SK-N-SH treated with all-trans-retinoic acid at 6 μM for 48 hours (cell line): ENCODE measurements around the gene ASIC4.

Source experiments
- ATAC-seq: fragments of 200-7000 bp; cut with Tn5 transposase; 3 replicates; pipeline ENCODE4 v1.9.1; 2020; ENCODE audit warnings: mild to moderate bottlenecking, moderate library complexity
- ARNTL ChIP-seq: fragments of 450-650 bp; formaldehyde crosslinking; IDR thresholded peaks from 2 replicates; pipeline ENCODE4 v1.5.0; 2020; ENCODE audit warnings: low read depth, mild to moderate bottlenecking, moderate library complexity, borderline replicate concordance
- CREB5 ChIP-seq: fragments of 250-450 bp; sonication (Bioruptor Pico); IDR thresholded peaks from 2 replicates; pipeline ENCODE4 v1.5.1; 2020; ENCODE audit warnings: low read depth, mild to moderate bottlenecking, moderate library complexity
- CSDC2 ChIP-seq: fragments of 250-450 bp; sonication (Bioruptor Pico); IDR thresholded peaks from 2 replicates; pipeline ENCODE4 v1.5.0; 2020; ENCODE audit warnings: mild to moderate bottlenecking, moderate library complexity
- GLIS3 ChIP-seq: fragments of 250-450 bp; sonication (Bioruptor Pico); IDR thresholded peaks from 2 replicates; pipeline ENCODE4 v1.5.0; 2020; ENCODE audit warnings: mild to moderate bottlenecking, moderate library complexity
- ISL1 ChIP-seq: fragments of 250-450 bp; sonication (Bioruptor Pico); IDR thresholded peaks from 2 replicates; pipeline ENCODE4 v2.1.2; 2022; ENCODE audit warnings: mild to moderate bottlenecking, moderate library complexity
- OSR1 ChIP-seq: fragments of 250-450 bp; sonication (Bioruptor Pico); IDR thresholded peaks from 2 replicates; pipeline ENCODE4 v1.8.0; 2022; ENCODE audit warnings: moderate library complexity, mild to moderate bottlenecking, inconsistent platforms
- PATZ1 ChIP-seq: fragments of 250-450 bp; sonication (Bioruptor Pico); IDR thresholded peaks from 2 replicates; pipeline ENCODE4 v1.8.0; 2020; ENCODE audit warnings: mild to moderate bottlenecking, moderate library complexity, borderline replicate concordance
- SNAI2 ChIP-seq: fragments of 250-450 bp; sonication (Bioruptor Pico); IDR thresholded peaks from 2 replicates; pipeline ENCODE4 v1.5.0; 2020; ENCODE audit warnings: mild to moderate bottlenecking, moderate library complexity
- TCF4 ChIP-seq: fragments of 250-450 bp; sonication (Bioruptor Pico); IDR thresholded peaks from 2 replicates; pipeline ENCODE4 v1.8.0; 2021; ENCODE audit warnings: mild to moderate bottlenecking, moderate library complexity, borderline replicate concordance
- TSHZ2 ChIP-seq: fragments of 250-450 bp; sonication (Bioruptor Pico); IDR thresholded peaks from 2 replicates; pipeline ENCODE4 v1.5.0; 2020; ENCODE audit warnings: mild to moderate bottlenecking, moderate library complexity
- ZFP3 ChIP-seq: fragments of 250-450 bp; sonication (Bioruptor Pico); IDR thresholded peaks from 2 replicates; pipeline ENCODE4 v1.5.0; 2020; ENCODE audit warnings: mild to moderate bottlenecking, moderate library complexity
- ZFP30 ChIP-seq: fragments of 450-650 bp; formaldehyde crosslinking; IDR thresholded peaks from 2 replicates; pipeline ENCODE4 v1.5.0; 2022; ENCODE audit warnings: mild to moderate bottlenecking, moderate library complexity
- ZNF565 ChIP-seq: fragments of 450-650 bp; formaldehyde crosslinking; conservative IDR thresholded peaks from 2 replicates; pipeline ENCODE4 v1.5.0; 2020; ENCODE audit warnings: low read depth, mild to moderate bottlenecking, moderate library complexity
- ZNF70 ChIP-seq: fragments of 450-650 bp; formaldehyde crosslinking; IDR thresholded peaks from 2 replicates; pipeline ENCODE4 v1.5.0; 2020; ENCODE audit warnings: mild to moderate bottlenecking, moderate library complexity
- ZNF8 ChIP-seq: fragments of 450-650 bp; formaldehyde crosslinking; IDR thresholded peaks from 2 replicates; pipeline ENCODE4 v1.5.0; 2020; ENCODE audit warnings: mild to moderate bottlenecking, moderate library complexity
- TF ChIP-seq, protein P1 (sequence below): fragments of 250-450 bp; sonication (Bioruptor Pico); IDR thresholded peaks from 2 replicates; pipeline ENCODE4 v1.5.1; 2021; ENCODE audit warnings: mild to moderate bottlenecking, moderate library complexity
- TF ChIP-seq, protein P2 (sequence below): fragments of 250-450 bp; sonication (Bioruptor Pico); IDR thresholded peaks from 2 replicates; pipeline ENCODE4 v1.8.0; 2021; ENCODE audit warnings: low read depth, mild to moderate bottlenecking, moderate library complexity, borderline replicate concordance

Gene ASIC4

DNA sequence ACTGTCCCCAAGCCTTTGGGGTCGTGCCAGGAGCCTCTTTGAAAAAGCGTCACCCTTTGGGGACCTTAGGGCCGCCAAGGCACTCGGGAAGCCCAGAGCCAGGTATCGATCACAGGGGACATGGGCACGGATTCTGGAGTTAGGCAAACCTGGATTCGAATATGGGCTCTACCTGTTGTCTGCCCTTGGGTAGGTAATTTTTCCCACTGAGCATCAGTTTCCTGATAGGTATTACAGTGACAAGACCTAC lies 38.8 kb downstream of the ASIC4 start (continued):
- TF ChIP-seq, protein P1, sequence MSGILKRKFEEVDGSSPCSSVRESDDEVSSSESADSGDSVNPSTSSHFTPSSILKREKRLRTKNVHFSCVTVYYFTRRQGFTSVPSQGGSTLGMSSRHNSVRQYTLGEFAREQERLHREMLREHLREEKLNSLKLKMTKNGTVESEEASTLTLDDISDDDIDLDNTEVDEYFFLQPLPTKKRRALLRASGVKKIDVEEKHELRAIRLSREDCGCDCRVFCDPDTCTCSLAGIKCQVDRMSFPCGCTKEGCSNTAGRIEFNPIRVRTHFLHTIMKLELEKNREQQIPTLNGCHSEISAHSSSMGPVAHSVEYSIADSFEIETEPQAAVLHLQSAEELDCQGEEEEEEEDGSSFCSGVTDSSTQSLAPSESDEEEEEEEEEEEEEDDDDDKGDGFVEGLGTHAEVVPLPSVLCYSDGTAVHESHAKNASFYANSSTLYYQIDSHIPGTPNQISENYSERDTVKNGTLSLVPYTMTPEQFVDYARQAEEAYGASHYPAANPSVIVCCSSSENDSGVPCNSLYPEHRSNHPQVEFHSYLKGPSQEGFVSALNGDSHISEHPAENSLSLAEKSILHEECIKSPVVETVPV (CRISPR knock-in tag): no peak
- TF ChIP-seq TCF4 (no peak), ZFP30 (CRISPR knock-in tag) (no peak), OSR1 (CRISPR knock-in tag) (no peak), SNAI2 (no peak), TSHZ2 (CRISPR knock-in tag) (no peak)

- ATAC-seq: no peak
- TF ChIP-seq, protein P2, sequence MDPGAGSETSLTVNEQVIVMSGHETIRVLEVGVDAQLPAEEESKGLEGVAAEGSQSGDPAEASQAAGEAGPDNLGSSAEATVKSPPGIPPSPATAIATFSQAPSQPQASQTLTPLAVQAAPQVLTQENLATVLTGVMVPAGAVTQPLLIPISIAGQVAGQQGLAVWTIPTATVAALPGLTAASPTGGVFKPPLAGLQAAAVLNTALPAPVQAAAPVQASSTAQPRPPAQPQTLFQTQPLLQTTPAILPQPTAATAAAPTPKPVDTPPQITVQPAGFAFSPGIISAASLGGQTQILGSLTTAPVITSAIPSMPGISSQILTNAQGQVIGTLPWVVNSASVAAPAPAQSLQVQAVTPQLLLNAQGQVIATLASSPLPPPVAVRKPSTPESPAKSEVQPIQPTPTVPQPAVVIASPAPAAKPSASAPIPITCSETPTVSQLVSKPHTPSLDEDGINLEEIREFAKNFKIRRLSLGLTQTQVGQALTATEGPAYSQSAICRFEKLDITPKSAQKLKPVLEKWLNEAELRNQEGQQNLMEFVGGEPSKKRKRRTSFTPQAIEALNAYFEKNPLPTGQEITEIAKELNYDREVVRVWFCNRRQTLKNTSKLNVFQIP (CRISPR knock-in tag): no peak
- TF ChIP-seq, protein P1 (CRISPR knock-in tag): no peak
- TF ChIP-seq CSDC2: no peak
- TF ChIP-seq ISL1 (CRISPR knock-in tag): no peak
- TF ChIP-seq OSR1 (CRISPR knock-in tag): no peak
- no peak for TF ChIP-seq ZNF565 (CRISPR knock-in tag)
- no peak for TF ChIP-seq TSHZ2 (CRISPR knock-in tag)
- no peak for TF ChIP-seq ZFP3 (CRISPR knock-in tag)
- TF ChIP-seq ZNF70 (CRISPR knock-in tag): no peak
- no peak for TF ChIP-seq CREB5 (CRISPR knock-in tag)
- TF ChIP-seq PATZ1 (CRISPR knock-in tag): no peak
- TF ChIP-seq, all 23 proteins: peak for 0
These were observed 39.2 kb downstream of the ASIC4 start for GRCh38 chr2:219553463-219553963.

DNA sequence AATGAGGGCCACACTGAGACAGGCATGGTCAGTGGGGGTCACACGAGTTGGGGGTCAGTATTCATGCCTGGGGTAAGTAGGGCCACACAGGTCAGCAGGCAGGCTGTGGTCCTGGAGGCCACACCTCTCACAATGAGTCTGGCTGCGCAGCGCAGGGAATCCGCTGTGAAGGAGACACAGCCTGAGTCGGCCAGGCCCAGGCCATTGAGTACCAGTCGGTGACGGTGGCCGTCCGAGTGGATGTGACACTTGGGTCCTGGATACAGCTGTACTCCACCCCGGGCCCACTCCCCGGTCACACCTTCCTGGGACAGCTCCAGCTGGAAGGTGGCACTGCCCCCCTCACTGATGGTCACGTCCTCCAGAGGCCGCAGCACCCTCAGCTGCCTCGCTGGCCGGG lies 40.1 kb downstream of the ASIC4 start:
- ATAC-seq: no peak
- TF ChIP-seq ISL1 (CRISPR knock-in tag) (no peak), GLIS3 (CRISPR knock-in tag) (no peak), ZNF8 (CRISPR knock-in tag) (no peak), ZFP3 (CRISPR knock-in tag) (no peak), TCF4 (no peak), ZNF565 (CRISPR knock-in tag) (no peak), ARNTL (CRISPR knock-in tag) (no peak), OSR1 (CRISPR knock-in tag) (no peak), CSDC2 (no peak)
- TF ChIP-seq, protein P2 (CRISPR knock-in tag): no peak
- TF ChIP-seq, protein P1 (CRISPR knock-in tag): no peak
